Trophoblast cell (in vitro differentiated cells and primary cell): ENCODE data around the gene ANKMY1.

ENCODE experiments used
- DNase-seq, 2 donors: peaks; one replicate each; pipeline ENCODE4 v3.0.0-alpha.2; 2016
- H2AFZ ChIP-seq: 2 replicates; pipeline ENCODE4 v1.6.1; 2013; ENCODE audit warnings: low read length, moderate library complexity, mild to moderate bottlenecking; ENCODE audit not compliant: insufficient read depth, poor library complexity
- H2AK5ac ChIP-seq: 2 replicates; pipeline ENCODE4 v1.6.1; 2013; ENCODE audit warnings: mild to moderate bottlenecking, low read length
- H2BK120ac ChIP-seq: 2 replicates; pipeline ENCODE4 v1.6.1; 2013; ENCODE audit warnings: low read length, mild to moderate bottlenecking, moderate library complexity; ENCODE audit not compliant: insufficient read depth, poor library complexity
- H2BK12ac ChIP-seq: 2 replicates; pipeline ENCODE4 v1.6.1; 2013; ENCODE audit warnings: mild to moderate bottlenecking, low read length, moderate library complexity
- H2BK5ac ChIP-seq: 2 replicates; pipeline ENCODE4 v1.6.1; 2013; ENCODE audit warnings: low read length, low read depth, moderate library complexity, mild to moderate bottlenecking; ENCODE audit not compliant: poor library complexity
- H3K14ac ChIP-seq: 2 replicates; pipeline ENCODE4 v1.6.1; 2013; ENCODE audit warnings: mild to moderate bottlenecking, low read length
- H3K18ac ChIP-seq: 2 replicates; pipeline ENCODE4 v1.6.1; 2013; ENCODE audit warnings: mild to moderate bottlenecking, low read length
- H3K23ac ChIP-seq: 2 replicates; pipeline ENCODE4 v1.6.1; 2013; ENCODE audit warnings: low read length
- H3K27ac ChIP-seq: 2 replicates; pipeline ENCODE4 v1.5.1; 2013; ENCODE audit warnings: low read depth, mild to moderate bottlenecking, inconsistent platforms, low read length, moderate library complexity
- H3K27me3 ChIP-seq: 2 replicates; pipeline ENCODE4 v1.6.1; 2013; ENCODE audit warnings: inconsistent platforms, mild to moderate bottlenecking, low read length, moderate library complexity; ENCODE audit not compliant: insufficient read depth
- H3K36me3 ChIP-seq, 2 experiments: 1 replicate in 1 of 2; 2 replicates in 1 of 2; pipeline ENCODE4 v1.6.1; 2013; ENCODE audit warnings: low read length in 2 of 2, mild to moderate bottlenecking in 2 of 2, moderate library complexity in 1 of 2; ENCODE audit not compliant: insufficient read depth in 2 of 2, control insufficient read depth in 1 of 2
- H3K4ac ChIP-seq: 2 replicates; pipeline ENCODE4 v1.6.1; 2013; ENCODE audit warnings: low read depth, mild to moderate bottlenecking, low read length, moderate library complexity
- H3K4me1 ChIP-seq, 2 experiments: 1 replicate in 1 of 2; 2 replicates in 1 of 2; pipeline ENCODE4 v1.6.1; 2013; ENCODE audit warnings: low read length in 2 of 2, mild to moderate bottlenecking in 2 of 2, moderate library complexity in 1 of 2; ENCODE audit not compliant: insufficient read depth in 2 of 2, control insufficient read depth in 1 of 2
- H3K4me2 ChIP-seq: 2 replicates; pipeline ENCODE4 v1.6.1; 2013; ENCODE audit warnings: inconsistent platforms, mild to moderate bottlenecking, low read length, moderate library complexity
- H3K4me3 ChIP-seq: 2 replicates; pipeline ENCODE4 v1.5.1; 2013; ENCODE audit warnings: mild to moderate bottlenecking, low read depth, low read length, inconsistent platforms
- H3K79me1 ChIP-seq: one replicate; pipeline ENCODE4 v1.6.1; 2013; ENCODE audit warnings: low read length
- H3K79me2 ChIP-seq: 2 replicates; pipeline ENCODE4 v1.6.1; 2013; ENCODE audit warnings: low read length, mild to moderate bottlenecking; ENCODE audit not compliant: control insufficient read depth, insufficient read depth, poor library complexity
- H3K9ac ChIP-seq: 2 replicates; pipeline ENCODE4 v1.6.1; 2013; ENCODE audit warnings: mild to moderate bottlenecking, low read length
- H3K9me3 ChIP-seq: 2 replicates; pipeline ENCODE4 v1.6.1; 2013; ENCODE audit warnings: low read depth, mild to moderate bottlenecking, control low read depth, inconsistent platforms, low read length; ENCODE audit not compliant: insufficient read depth
- H4K12ac ChIP-seq: 2 replicates; pipeline ENCODE4 v1.6.1; 2013; ENCODE audit warnings: low read depth, mild to moderate bottlenecking, low read length, moderate library complexity
- H4K8ac ChIP-seq: 2 replicates; pipeline ENCODE4 v1.6.1; 2013; ENCODE audit warnings: low read depth, mild to moderate bottlenecking, low read length, moderate library complexity
- H4K91ac ChIP-seq: one replicate; pipeline ENCODE4 v1.6.1; 2013; ENCODE audit warnings: low read depth, mild to moderate bottlenecking, low read length, moderate library complexity
- WGBS: extraction: QIAGEN DNeasy Blood & Tissue Kit; methylation state at CpG from one replicate; pipeline ENCODE4 v1.1.7; 2013; ENCODE audit warnings: missing lambda C conversion rate; ENCODE audit not compliant: insufficient read length, insufficient coverage; ENCODE audit errors: extremely low coverage; 5-methylcytosine and 5-hydroxymethylcytosine counted together

The ANKMY1 gene

DNA sequence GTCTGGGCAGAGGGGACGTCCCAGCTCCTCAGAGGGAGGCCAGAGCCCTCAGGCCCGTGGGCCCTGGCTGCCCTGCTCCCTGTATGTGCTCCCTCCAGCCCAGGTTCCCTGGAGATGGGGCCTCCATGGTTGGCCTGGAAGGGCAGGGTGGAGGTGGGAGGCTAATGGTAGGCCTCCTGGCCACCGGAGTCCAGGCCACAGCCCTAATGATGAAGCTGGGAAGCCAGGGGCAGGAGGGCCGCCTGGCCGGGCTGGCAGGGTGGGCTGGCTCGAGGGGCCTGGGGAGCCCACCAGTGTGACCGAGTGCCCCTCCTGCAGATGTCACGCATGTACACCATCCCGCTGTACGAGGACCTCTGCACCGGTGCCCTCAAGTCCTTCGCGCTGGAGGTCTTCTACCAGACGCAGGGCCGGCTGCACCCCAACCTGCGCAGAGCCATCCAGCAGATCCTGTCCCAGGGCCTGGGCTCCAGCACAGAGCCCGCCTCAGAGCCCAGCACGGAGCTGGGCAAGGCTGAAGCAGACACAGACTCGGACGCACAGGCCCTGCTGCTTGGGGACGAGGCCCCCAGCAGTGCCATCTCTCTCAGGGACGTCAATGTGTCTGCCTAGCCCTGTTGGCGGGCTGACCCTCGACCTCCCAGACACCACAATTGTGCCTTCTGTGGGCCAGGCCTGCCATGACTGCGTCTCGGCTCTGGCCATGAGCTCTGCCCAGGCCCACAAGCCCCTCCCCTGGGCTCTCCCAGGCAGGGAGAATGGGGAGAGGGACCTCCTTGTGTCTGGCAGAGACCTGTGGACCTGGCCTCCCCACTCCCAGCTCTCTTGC, 19.7 kb upstream of the ANKMY1 start:
- H3K9ac ChIP-seq = no peak overlapping the region
- DNase-seq = no peak
- H4K8ac ChIP-seq = no peak overlapping the region
- no peak overlapping the region for H2BK12ac ChIP-seq
- H2AFZ ChIP-seq = no peak overlapping the region
- no peak overlapping the region for H2BK120ac ChIP-seq
- no peaks in the 10 kb centered on the region for H3K27me3 ChIP-seq
- H3K23ac ChIP-seq = no peak overlapping the region
- H3K9me3 ChIP-seq = peaks cover 2% of the 10 kb centered on the region
- no peak overlapping the region for H3K18ac ChIP-seq
- no peak overlapping the region for H3K27ac ChIP-seq
- H3K4me3 ChIP-seq = no peak overlapping the region
- H3K79me2 ChIP-seq = no peaks in the 10 kb centered on the region
- no peak overlapping the region for H3K4me2 ChIP-seq
- no peak overlapping the region for H2AK5ac ChIP-seq
- H3K79me1 ChIP-seq = no peaks in the 10 kb centered on the region
- H4K91ac ChIP-seq = no peak overlapping the region
- peaks cover 13 to 14% of the 10 kb centered on the region in 2 experiments for H3K4me1 ChIP-seq
- no peak overlapping the region for H3K4ac ChIP-seq
- no peak overlapping the region for H2BK5ac ChIP-seq
- H3K14ac ChIP-seq = no peak overlapping the region
- WGBS = no CpG with 5 or more reads among the region's 26 CpGs
- peaks cover 41 to 47% of the 10 kb centered on the region in 2 experiments for H3K36me3 ChIP-seq
- H4K12ac ChIP-seq = no peak overlapping the region

DNA sequence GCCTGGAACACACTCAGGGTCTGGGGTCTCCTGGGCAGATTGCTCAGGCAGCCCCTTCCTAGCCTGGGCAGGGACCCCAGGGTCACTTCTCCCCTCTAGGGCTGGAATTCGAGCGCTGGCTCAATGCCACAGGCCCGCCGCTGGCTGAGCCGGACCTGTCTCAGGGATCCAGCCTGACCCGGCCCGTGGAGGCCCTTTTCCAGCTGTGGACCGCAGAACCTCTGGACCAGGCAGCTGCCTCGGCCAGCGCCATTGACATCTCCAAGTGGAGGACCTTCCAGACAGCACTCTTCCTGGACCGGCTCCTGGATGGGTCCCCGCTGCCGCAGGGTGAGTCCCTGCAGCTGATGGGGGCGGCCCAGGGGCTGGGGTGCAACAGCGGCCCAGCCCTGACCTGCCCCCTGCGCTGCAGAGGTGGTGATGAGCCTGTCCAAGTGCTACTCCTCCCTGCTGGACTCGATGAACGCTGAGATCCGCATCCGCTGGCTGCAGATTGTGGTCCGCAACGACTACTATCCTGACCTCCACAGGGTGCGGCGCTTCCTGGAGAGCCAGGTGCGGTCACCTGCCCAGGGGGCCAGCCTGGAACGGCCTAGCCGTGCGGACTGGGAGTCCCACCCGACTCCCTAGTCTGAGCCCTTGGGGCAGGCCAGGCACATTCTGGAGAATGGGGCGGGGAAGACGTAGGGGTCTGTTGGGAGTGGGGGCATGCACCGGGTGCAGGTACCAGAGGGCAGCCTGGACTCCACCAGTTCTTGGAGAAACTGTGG, 18.8 kb upstream of the ANKMY1 start:
- Histone ChIP-seq H3K79me2 (no peaks in the 10 kb centered on the region), H3K4me2 (no peak overlapping the region), H3K23ac (no peak overlapping the region), H3K18ac (no peak overlapping the region), H3K27me3 (no peaks in the 10 kb centered on the region), H4K8ac (no peak overlapping the region), H4K12ac (no peak overlapping the region), H3K36me3 (peaks cover 44 to 50% of the 10 kb centered on the region in 2 experiments), H3K4ac (no peak overlapping the region), H3K79me1 (no peaks in the 10 kb centered on the region), H3K4me1 (peaks cover 10 to 13% of the 10 kb centered on the region in 2 experiments), H3K14ac (no peak overlapping the region), H2BK120ac (no peak overlapping the region), H2AFZ (no peak overlapping the region), H3K4me3 (no peak overlapping the region), H3K9me3 (peaks cover 2% of the 10 kb centered on the region), H3K9ac (no peak overlapping the region), H2BK5ac (no peak overlapping the region), H2BK12ac (no peak overlapping the region), H2AK5ac (no peak overlapping the region), H3K27ac (no peak overlapping the region), H4K91ac (no peak overlapping the region)
- no peak for DNase-seq
- WGBS = no CpG with 5 or more reads among the region's 32 CpGs

DNA sequence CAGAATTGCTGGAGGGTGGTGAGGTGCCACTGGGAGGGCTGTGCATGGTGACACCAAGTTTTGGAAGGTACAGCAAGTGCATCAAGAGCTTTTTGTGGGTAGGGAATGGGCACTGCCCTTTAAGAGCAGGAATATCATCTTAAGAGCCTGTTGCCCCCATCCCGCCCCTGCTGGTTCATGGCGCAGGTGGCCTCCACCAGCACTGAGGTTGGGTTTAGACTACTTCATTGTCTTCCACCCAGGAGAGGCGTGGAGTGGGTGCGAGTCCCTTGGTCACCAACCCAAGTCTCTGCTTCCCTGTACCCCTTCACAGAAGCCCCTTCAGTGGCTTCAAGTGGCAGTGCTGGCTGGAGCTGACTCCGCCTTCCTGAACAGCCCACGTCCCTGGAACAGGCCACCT, 18.2 kb upstream of the ANKMY1 start:
- no CpG with 5 or more reads among the region's 6 CpGs for WGBS
- H3K14ac ChIP-seq = no peak overlapping the region
- H3K9ac ChIP-seq = no peak overlapping the region
- peaks cover 44 to 50% of the 10 kb centered on the region in 2 experiments for H3K36me3 ChIP-seq
- H4K91ac ChIP-seq = no peak overlapping the region
- H2AFZ ChIP-seq = no peak overlapping the region
- H3K79me2 ChIP-seq = no peaks in the 10 kb centered on the region
- peaks cover 10 to 13% of the 10 kb centered on the region in 2 experiments for H3K4me1 ChIP-seq
- H2BK120ac ChIP-seq = no peak overlapping the region
- no peak overlapping the region for H2AK5ac ChIP-seq
- no peak overlapping the region for H3K18ac ChIP-seq
- no peak overlapping the region for H4K12ac ChIP-seq
- H3K79me1 ChIP-seq = no peaks in the 10 kb centered on the region
- H3K27ac ChIP-seq = no peak overlapping the region
- DNase-seq = no peak
- no peak overlapping the region for H3K4ac ChIP-seq
- H4K8ac ChIP-seq = no peak overlapping the region
- peaks cover 2% of the 10 kb centered on the region for H3K9me3 ChIP-seq
- H2BK5ac ChIP-seq = no peak overlapping the region
- no peak overlapping the region for H3K4me3 ChIP-seq
- H3K23ac ChIP-seq = no peak overlapping the region
- H3K27me3 ChIP-seq = no peaks in the 10 kb centered on the region
- H3K4me2 ChIP-seq = no peak overlapping the region
- no peak overlapping the region for H2BK12ac ChIP-seq

DNA sequence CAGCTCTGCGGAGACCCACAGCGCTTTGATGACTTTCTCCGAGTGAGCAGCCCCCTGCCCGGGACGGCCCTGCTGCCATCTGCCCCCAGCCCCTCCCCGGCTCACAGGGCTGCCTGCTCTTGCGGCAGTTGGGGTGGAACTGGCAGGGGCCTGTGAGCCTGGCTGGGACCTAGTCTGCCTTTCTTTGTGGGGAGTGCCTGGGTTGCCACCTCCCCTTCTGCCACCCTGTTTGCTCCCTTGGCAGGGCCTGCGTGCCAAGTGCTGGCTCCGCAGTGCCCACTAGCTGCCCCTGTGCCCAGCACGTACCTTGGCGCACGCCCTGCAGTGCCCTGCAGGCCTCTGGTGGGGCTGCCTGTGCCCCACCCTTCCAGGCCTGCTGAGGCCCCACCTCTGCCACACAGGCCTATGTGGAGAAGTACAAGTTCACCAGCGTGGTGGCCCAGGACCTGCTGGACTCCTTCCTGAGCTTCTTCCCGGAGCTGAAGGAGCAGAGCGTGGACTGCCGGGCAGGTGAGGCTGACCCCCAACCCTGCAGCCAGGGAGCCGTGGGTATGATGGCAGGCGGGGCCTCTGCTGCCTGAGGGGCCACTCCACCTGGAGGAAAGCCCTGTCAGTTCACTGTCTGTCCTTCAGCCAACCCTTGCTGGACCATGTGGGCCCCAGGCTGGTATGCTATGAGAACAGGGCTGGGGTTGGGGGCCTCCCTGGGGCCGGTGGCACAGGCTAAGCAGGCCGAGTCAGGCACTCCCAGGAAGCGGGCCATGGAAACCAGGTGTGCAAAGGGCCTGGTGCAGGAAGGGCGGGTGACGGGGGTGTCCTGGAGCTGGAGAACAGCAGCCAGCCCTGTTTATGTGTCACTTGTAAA, 17.5 kb upstream of the ANKMY1 start:
- Histone ChIP-seq H4K91ac (no peak overlapping the region), H3K9me3 (peaks cover 2% of the 10 kb centered on the region), H2AFZ (no peak overlapping the region), H3K23ac (no peak overlapping the region), H3K36me3 (peaks cover 44 to 50% of the 10 kb centered on the region in 2 experiments), H3K9ac (no peak overlapping the region), H3K79me2 (no peaks in the 10 kb centered on the region), H3K18ac (no peak overlapping the region), H3K79me1 (no peaks in the 10 kb centered on the region), H2BK12ac (no peak overlapping the region), H3K4me3 (no peak overlapping the region), H4K8ac (no peak overlapping the region), H3K27me3 (no peaks in the 10 kb centered on the region), H3K4me2 (no peak overlapping the region), H3K14ac (no peak overlapping the region), H3K4ac (no peak overlapping the region), H2AK5ac (no peak overlapping the region), H3K27ac (no peak overlapping the region), H3K4me1 (peaks cover 7 to 9% of the 10 kb centered on the region in 2 experiments), H2BK5ac (no peak overlapping the region), H4K12ac (no peak overlapping the region), H2BK120ac (no peak overlapping the region)
- WGBS = no CpG with 5 or more reads among the region's 23 CpGs
- no peak for DNase-seq
